NCI-H2171 (cell line): ENCODE data around the gene CYTH4.

ENCODE experiments used
- DNase-seq: peaks from one replicate; lab custom pipeline; 2025; lab: John Stamatoyannopoulos, UW

The CYTH4 gene

GRCh38 chr22:37329238-37330140 is 47.2 kb downstream of the CYTH4 start:
- DNase-seq, result no peak

GRCh38 chr22:37330200-37331033 is 48.1 kb downstream of the CYTH4 start:
- DNase-seq, result peak; percentile 63

- DNase-seq, result peak; percentile 42
These were observed 48.7 kb downstream of the CYTH4 start for GRCh38 chr22:37331034-37331428.

GRCh38 chr22:37331856-37332536 is 49.7 kb downstream of the CYTH4 start:
- no peak for DNase-seq

- no peak for DNase-seq
These were observed 51.6 kb downstream of the CYTH4 start for GRCh38 chr22:37333724-37334460.

- DNase-seq, result peak; percentile 78
These were observed 52.2 kb downstream of the CYTH4 start for GRCh38 chr22:37334461-37334858.

- peak; percentile 85 for DNase-seq
These were observed 52.8 kb downstream of the CYTH4 start for GRCh38 chr22:37334859-37335805.

GRCh38 chr22:37335806-37336199 is 53.5 kb downstream of the CYTH4 start:
- no peak for DNase-seq

GRCh38 chr22:37336579-37336978 is 54.3 kb downstream of the CYTH4 start:
- peak; percentile 24 for DNase-seq

GRCh38 chr22:37337204-37337943 is 55.1 kb downstream of the CYTH4 start:
- DNase-seq, result no peak

- no peak for DNase-seq
These were observed 56.4 kb downstream of the CYTH4 start for GRCh38 chr22:37338539-37339246.

GRCh38 chr22:37340331-37341262 is 58.3 kb downstream of the CYTH4 start:
- DNase-seq, result peak; percentile 89

- DNase-seq, result no peak
These were observed 59.8 kb downstream of the CYTH4 start for GRCh38 chr22:37342065-37342464.

GRCh38 chr22:37343348-37343747 is 61.0 kb downstream of the CYTH4 start:
- no peak for DNase-seq

- peak; percentile 24 for DNase-seq
These were observed 61.8 kb downstream of the CYTH4 start for GRCh38 chr22:37343863-37344734.

GRCh38 chr22:37344735-37345449 is 62.6 kb downstream of the CYTH4 start:
- DNase-seq, result no peak
